ENCODE results near the gene MYPOP. TPM values are rescaled to one million over a fixed set of nuclear protein-coding genes. Genes with fewer than 3 reads are reported as not detected.

Gene MYPOP
- total RNA-seq, 1 experiment from 2014 or later, result 9.0 TPM

DNA sequence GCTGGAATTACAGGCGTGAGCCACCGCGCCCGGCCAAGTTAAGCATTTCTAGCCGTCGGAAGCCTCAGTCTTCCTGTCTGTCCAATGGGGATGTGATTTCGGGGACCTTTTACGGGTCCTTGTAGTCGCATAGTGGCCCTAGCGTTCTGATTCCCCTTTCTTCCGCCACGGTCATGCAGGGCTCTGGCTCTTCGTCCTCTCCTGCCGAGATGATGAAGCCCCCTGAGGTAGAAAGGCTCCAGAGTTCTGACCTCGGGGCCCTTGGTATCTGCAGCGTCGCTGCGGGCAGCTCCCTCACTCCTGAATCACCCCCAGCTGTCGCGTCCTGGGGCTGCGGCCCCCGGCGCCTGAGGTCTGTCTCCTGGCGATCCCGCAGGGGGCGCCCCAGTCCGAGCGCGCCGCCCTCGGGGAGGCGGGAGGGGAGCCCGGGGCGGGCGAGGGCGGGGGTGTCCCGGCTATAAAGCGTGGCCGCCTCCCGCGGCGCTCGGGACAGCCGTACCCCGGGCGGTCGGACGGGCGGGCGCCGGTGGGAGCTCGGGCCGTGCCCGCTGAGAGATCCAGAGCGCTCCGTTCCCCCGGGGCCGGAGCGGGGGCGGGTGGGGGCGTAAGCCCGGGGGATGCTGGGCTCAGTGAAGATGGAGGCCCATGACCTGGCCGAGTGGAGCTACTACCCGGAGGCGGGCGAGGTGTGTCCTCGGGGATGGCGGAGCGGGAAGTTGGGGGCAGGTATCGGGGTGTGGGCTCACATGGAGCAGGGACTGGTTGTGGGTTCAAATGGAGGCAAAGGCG is 38.4 kb downstream of the MYPOP start, which contains the start of gene FOXA3:
FOXA3 (plus strand) TSS at position 487 of the 789 bp plus-strand sequence; CDS start at position 618, 131 bp downstream.
- H3K79me1 ChIP-seq (ENCODE audit: insufficient read depth, low read depth, low read length, poor library complexity, severe bottlenecking), result peaks cover 3% of the 10 kb centered on the region
- peaks cover 18% of the 10 kb centered on the region for H3K23me2 ChIP-seq (ENCODE audit: insufficient read length, low read depth, low read length, poor library complexity, severe bottlenecking)
- Mint-ChIP-seq H3K36me3 (ENCODE audit: insufficient read depth in 1 of 3, low read depth in 3 of 3) (peaks cover 6 to 20% (median 11%) of the 10 kb centered on the region in 3 experiments; a peak in 6 of 7 replicates), H3K27ac (peak within 1 kb of the TSS; percentile 85 to 99 (median 96); a peak in 6 of 7 replicates), H3K27me3 (ENCODE audit: low read depth) (no peaks in the 10 kb centered on the region; the same call in 1 of the 2 replicates), H3K4me3 (peak within 1 kb of the TSS; percentile 97 to 100), H3K4me1 (peaks cover 36 to 52% of the 10 kb centered on the region in 2 experiments), H3K9me3 (no peaks in the 10 kb centered on the region; a peak in 1 of 5 replicates)
- no CpG with 5 or more reads among the region's 71 CpGs for WGBS (ENCODE audit: extremely low coverage, insufficient read length, low lambda C conversion rate)
- no peak within 1 kb of the TSS for H3K56ac ChIP-seq (ENCODE audit: insufficient read length, low read depth, low read length)
- TF ChIP-seq, protein P1, sequence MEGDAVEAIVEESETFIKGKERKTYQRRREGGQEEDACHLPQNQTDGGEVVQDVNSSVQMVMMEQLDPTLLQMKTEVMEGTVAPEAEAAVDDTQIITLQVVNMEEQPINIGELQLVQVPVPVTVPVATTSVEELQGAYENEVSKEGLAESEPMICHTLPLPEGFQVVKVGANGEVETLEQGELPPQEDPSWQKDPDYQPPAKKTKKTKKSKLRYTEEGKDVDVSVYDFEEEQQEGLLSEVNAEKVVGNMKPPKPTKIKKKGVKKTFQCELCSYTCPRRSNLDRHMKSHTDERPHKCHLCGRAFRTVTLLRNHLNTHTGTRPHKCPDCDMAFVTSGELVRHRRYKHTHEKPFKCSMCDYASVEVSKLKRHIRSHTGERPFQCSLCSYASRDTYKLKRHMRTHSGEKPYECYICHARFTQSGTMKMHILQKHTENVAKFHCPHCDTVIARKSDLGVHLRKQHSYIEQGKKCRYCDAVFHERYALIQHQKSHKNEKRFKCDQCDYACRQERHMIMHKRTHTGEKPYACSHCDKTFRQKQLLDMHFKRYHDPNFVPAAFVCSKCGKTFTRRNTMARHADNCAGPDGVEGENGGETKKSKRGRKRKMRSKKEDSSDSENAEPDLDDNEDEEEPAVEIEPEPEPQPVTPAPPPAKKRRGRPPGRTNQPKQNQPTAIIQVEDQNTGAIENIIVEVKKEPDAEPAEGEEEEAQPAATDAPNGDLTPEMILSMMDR (conservative IDR thresholded peaks at IDR 0.05), result peak; percentile 92
- no peak within 1 kb of the TSS for H2BK5ac ChIP-seq (ENCODE audit: insufficient read length, low read length)
- no peak within 1 kb of the TSS for H2BK15ac ChIP-seq (ENCODE audit: low read depth, low read length)
- H4K91ac ChIP-seq (ENCODE audit: insufficient read length, low read depth, low read length), result no peak within 1 kb of the TSS
- H3K23ac ChIP-seq (ENCODE audit: insufficient read length, low read depth, low read length), result no peak within 1 kb of the TSS
- H3K9me3 ChIP-seq (ENCODE audit: control insufficient read depth, low read depth, low read length), result no peaks in the 10 kb centered on the region
- no peaks in the 10 kb centered on the region for H4K20me1 ChIP-seq (ENCODE audit: control insufficient read depth, insufficient read depth, insufficient read length)
- H3K27me3 ChIP-seq (ENCODE audit: insufficient read depth, low read length), result no peaks in the 10 kb centered on the region
- peaks cover 10% of the 10 kb centered on the region; the same call in 1 of the 2 replicates for H3K79me2 ChIP-seq (ENCODE audit: insufficient read depth, low read length)
- H3K4me1 ChIP-seq (ENCODE audit: insufficient read depth, low read length), result peaks cover 5% of the 10 kb centered on the region; the same call in 1 of the 2 replicates
- H3K27ac ChIP-seq (ENCODE audit: insufficient read length, low read depth, low read length), result no peak within 1 kb of the TSS
- H3K14ac ChIP-seq (ENCODE audit: insufficient read depth, low read length), result peak within 1 kb of the TSS; percentile 98; the same call in 1 of the 2 replicates
- no peak within 1 kb of the TSS for H2AFZ ChIP-seq (ENCODE audit: low read length)
- no peak within 1 kb of the TSS for H3K4ac ChIP-seq (ENCODE audit: low read depth, low read length)
- H3T11ph ChIP-seq (ENCODE audit: low read length), result no peak within 1 kb of the TSS
- DNase-seq, result peak; percentile 83
- no peak within 1 kb of the TSS for H4K8ac ChIP-seq (replicated peaks; ENCODE audit: insufficient read length, low read depth, low read length)
- peak within 1 kb of the TSS; percentile 87 for H3K9ac ChIP-seq (ENCODE audit: extremely low read depth, insufficient read length, low read length)
- H4K5ac ChIP-seq (ENCODE audit: insufficient read length, low read depth, low read length), result no peak within 1 kb of the TSS
- peak within 1 kb of the TSS; percentile 52 for H2BK12ac ChIP-seq (ENCODE audit: insufficient read length, low read depth, low read length)
- H2BK20ac ChIP-seq (ENCODE audit: low read depth, low read length, poor library complexity, severe bottlenecking), result no peak within 1 kb of the TSS
- H2BK120ac ChIP-seq (ENCODE audit: low read depth, low read length, poor library complexity, severe bottlenecking), result no peak within 1 kb of the TSS
- H3K4me2 ChIP-seq (ENCODE audit: insufficient read depth, insufficient read length, low read length), result peak within 1 kb of the TSS; percentile 83
- H2AK5ac ChIP-seq (ENCODE audit: insufficient read length, low read length), result no peak within 1 kb of the TSS
- peak within 1 kb of the TSS; percentile 99 for H3K18ac ChIP-seq (ENCODE audit: insufficient read length, low read depth, low read length)
